RWPE2 (cell line): Measurements from ENCODE around the gene KRTAP5-11.

Experiments used
- ATAC-seq: fragments of 200-7000 bp; cut with Tn5 transposase; 3 replicates; pipeline ENCODE4 v1.9.1; 2021; ENCODE audit warnings: low read depth
- DNase-seq: peaks from one replicate; pipeline ENCODE4 v3.0.0-alpha.2; 2020; ENCODE audit warnings: low spot score
- H3K27ac ChIP-seq: fragments of 450-650 bp; 2 replicates; pipeline ENCODE4 v1.5.1; 2017; ENCODE audit warnings: mild to moderate bottlenecking; ENCODE audit not compliant: poor library complexity, severe bottlenecking
- H3K27me3 ChIP-seq: fragments of 250-450 bp; sonication (Bioruptor Pico); 2 replicates; pipeline ENCODE4 v1.5.1; 2021; ENCODE audit warnings: mild to moderate bottlenecking, moderate library complexity; ENCODE audit not compliant: insufficient read depth, poor library complexity, severe bottlenecking
- H3K36me3 ChIP-seq: fragments of 250-450 bp; sonication (Bioruptor Pico); 2 replicates; pipeline ENCODE4 v1.5.1; 2020; ENCODE audit warnings: low read depth, mild to moderate bottlenecking, moderate library complexity
- H3K4me1 ChIP-seq: fragments of 250-450 bp; sonication (Bioruptor Pico); 2 replicates; pipeline ENCODE4 v1.5.1; 2021; ENCODE audit warnings: mild to moderate bottlenecking, moderate library complexity; ENCODE audit not compliant: insufficient read depth, poor library complexity, severe bottlenecking
- H3K4me3 ChIP-seq: fragments of 250-450 bp; sonication (Bioruptor Pico); 2 replicates; pipeline ENCODE4 v1.5.1; 2021; ENCODE audit warnings: mild to moderate bottlenecking, moderate library complexity; ENCODE audit not compliant: severe bottlenecking
- H3K9me3 ChIP-seq: fragments of 250-450 bp; sonication (Bioruptor Pico); 2 replicates; pipeline ENCODE4 v1.5.1; 2021; ENCODE audit warnings: mild to moderate bottlenecking, moderate library complexity; ENCODE audit not compliant: severe bottlenecking
- CTCF ChIP-seq: fragments of 450-650 bp; IDR thresholded peaks from one replicate; pipeline ENCODE4 v1.5.1; 2017; ENCODE audit warnings: mild to moderate bottlenecking, moderate library complexity; ENCODE audit not compliant: poor library complexity, severe bottlenecking

KRTAP5-11 gene

GRCh38 chr11:71558996-71559395 lies 23.7 kb downstream of the KRTAP5-11 start:
- TF ChIP-seq CTCF: no peak
- DNase-seq (no peak), ATAC-seq (no peak)
- H3K27ac ChIP-seq: no peak overlapping the region
- no peaks in the 10 kb centered on the region for H3K27me3 ChIP-seq
- H3K9me3 ChIP-seq: no peaks in the 10 kb centered on the region
- no peak overlapping the region for H3K4me3 ChIP-seq
- no peaks in the 10 kb centered on the region for H3K36me3 ChIP-seq
- H3K4me1 ChIP-seq: no peaks in the 10 kb centered on the region

- no peaks in the 10 kb centered on the region for H3K36me3 ChIP-seq
- ATAC-seq (no peak), DNase-seq (no peak)
- H3K27me3 ChIP-seq: no peaks in the 10 kb centered on the region
- no peaks in the 10 kb centered on the region for H3K9me3 ChIP-seq
- H3K4me3 ChIP-seq: no peak overlapping the region
- no peaks in the 10 kb centered on the region for H3K4me1 ChIP-seq
- TF ChIP-seq CTCF: no peak
- H3K27ac ChIP-seq: no peak overlapping the region
Observed at GRCh38 chr11:71557257-71557656, 25.4 kb downstream of the KRTAP5-11 start.

- no peaks in the 10 kb centered on the region for H3K36me3 ChIP-seq
- no peak overlapping the region for H3K27ac ChIP-seq
- no peaks in the 10 kb centered on the region for H3K4me1 ChIP-seq
- no peak overlapping the region for H3K4me3 ChIP-seq
- peaks cover 6% of the 10 kb centered on the region for H3K27me3 ChIP-seq
- H3K9me3 ChIP-seq: no peaks in the 10 kb centered on the region
- no peak for DNase-seq
- TF ChIP-seq CTCF: no peak
- no peak for ATAC-seq
Observed at GRCh38 chr11:71556018-71556417, 26.7 kb downstream of the KRTAP5-11 start.

GRCh38 chr11:71555508-71555907 lies 27.2 kb downstream of the KRTAP5-11 start:
- TF ChIP-seq CTCF: no peak
- Histone ChIP-seq H3K27ac (no peak overlapping the region), H3K4me3 (no peak overlapping the region), H3K27me3 (peaks cover 6% of the 10 kb centered on the region), H3K9me3 (no peaks in the 10 kb centered on the region), H3K36me3 (no peaks in the 10 kb centered on the region), H3K4me1 (no peaks in the 10 kb centered on the region)
- DNase-seq: no peak
- ATAC-seq: no peak

- no peaks in the 10 kb centered on the region for H3K36me3 ChIP-seq
- H3K4me1 ChIP-seq: no peaks in the 10 kb centered on the region
- no peak overlapping the region for H3K4me3 ChIP-seq
- H3K9me3 ChIP-seq: no peaks in the 10 kb centered on the region
- TF ChIP-seq CTCF: no peak
- DNase-seq (no peak), ATAC-seq (no peak)
- H3K27ac ChIP-seq: no peak overlapping the region
- peaks cover 6% of the 10 kb centered on the region for H3K27me3 ChIP-seq
Observed at GRCh38 chr11:71554996-71555395, 27.7 kb downstream of the KRTAP5-11 start.
